Gastroesophageal sphincter (tissue), 3 donors: Measurements from ENCODE around the gene HYAL1.

Experiments
- CTCF ChIP-seq, 4 experiments: fragments of 200-600 bp in 2 of 4; fragments of 450-650 bp in 2 of 4; sonication (generic) in 1 of 4; IDR thresholded peaks; one replicate each; pipeline ENCODE4 v1.5.1; 2017 to 2019; ENCODE audit warnings: antibody characterized with exemption in 4 of 4, mild to moderate bottlenecking in 2 of 4, moderate library complexity in 2 of 4
- POLR2A ChIP-seq, 2 donors: fragments of 450-650 bp; IDR thresholded peaks; one replicate each; pipeline ENCODE4 v1.6.1; 2017; ENCODE audit warnings: antibody characterized with exemption in 2 of 2, mild to moderate bottlenecking in 2 of 2, moderate library complexity in 1 of 2

- no peak for TF ChIP-seq CTCF (IDR thresholded peaks at IDR 0.05)
- no peak for TF ChIP-seq POLR2A (IDR thresholded peaks at IDR 0.05)
These were observed 3.3 kb downstream of the HYAL1 start for GRCh38 chr3:50299929-50300680.
